Neuronal stem cell (in vitro differentiated cells): Measurements from ENCODE around the gene ADAMTS15.
A peak's percentile ranks its signal among the peaks of the same experiment; 100 is the strongest.

Source experiments
- DNase-seq: peaks from one replicate; pipeline ENCODE4 v3.0.0-alpha.2; 2013; ENCODE audit warnings: low spot score
- H2AFZ ChIP-seq: one replicate; pipeline ENCODE4 v1.6.1; 2013; ENCODE audit warnings: mild to moderate bottlenecking, low read length, inconsistent platforms
- H2AK5ac ChIP-seq: 2 replicates; pipeline ENCODE4 v1.6.1; 2013; ENCODE audit warnings: low read depth, mild to moderate bottlenecking, inconsistent platforms, low read length, moderate library complexity, mixed read lengths
- H2BK120ac ChIP-seq: 2 replicates; pipeline ENCODE4 v1.6.1; 2013; ENCODE audit warnings: low read depth, mild to moderate bottlenecking, inconsistent platforms, low read length, moderate library complexity, mixed read lengths
- H2BK12ac ChIP-seq: one replicate; pipeline ENCODE4 v1.6.1; 2013; ENCODE audit warnings: low read length, inconsistent platforms
- H2BK15ac ChIP-seq: 2 replicates; pipeline ENCODE4 v1.6.1; 2013; ENCODE audit warnings: mild to moderate bottlenecking, low read length, inconsistent platforms, mixed read lengths
- H2BK5ac ChIP-seq: one replicate; pipeline ENCODE4 v1.6.1; 2013; ENCODE audit warnings: inconsistent platforms, mild to moderate bottlenecking, low read length, moderate library complexity
- H3K14ac ChIP-seq: one replicate; pipeline ENCODE4 v1.6.1; 2013; ENCODE audit warnings: low read length, inconsistent platforms
- H3K18ac ChIP-seq: 2 replicates; pipeline ENCODE4 v1.6.1; 2013; ENCODE audit warnings: low read length, inconsistent platforms
- H3K23ac ChIP-seq: 2 replicates; pipeline ENCODE4 v1.6.1; 2013; ENCODE audit warnings: low read depth, mild to moderate bottlenecking, mixed read lengths, low read length, inconsistent platforms; ENCODE audit not compliant: poor library complexity
- H3K27ac ChIP-seq: replicated peaks from 3 replicates; pipeline ENCODE4 v1.5.1; 2013; ENCODE audit warnings: low read length, inconsistent platforms
- H3K27me3 ChIP-seq, 3 experiments: 2 replicates each; pipeline ENCODE4 v1.6.1; 2013; ENCODE audit warnings: low read length in 3 of 3, mild to moderate bottlenecking in 2 of 3, inconsistent platforms in 1 of 3, low read depth in 1 of 3, mixed read lengths in 1 of 3, moderate library complexity in 1 of 3; ENCODE audit not compliant: control insufficient read depth in 3 of 3, insufficient read depth in 3 of 3
- H3K36me3 ChIP-seq, 2 donors: replicated peaks in 1 of 2; 2 replicates each; pipeline ENCODE4 v1.6.1; 2013; ENCODE audit warnings: low read length in 2 of 2; ENCODE audit not compliant: control insufficient read depth in 2 of 2, insufficient read depth in 2 of 2
- H3K4ac ChIP-seq: 2 replicates; pipeline ENCODE4 v1.6.1; 2013; ENCODE audit warnings: inconsistent platforms, mild to moderate bottlenecking, low read length, moderate library complexity
- H3K4me1 ChIP-seq, 2 donors: 1 replicate in 1 of 2; 2 replicates in 1 of 2; pipeline ENCODE4 v1.6.1; 2013; ENCODE audit warnings: low read length in 2 of 2, low read depth in 1 of 2; ENCODE audit not compliant: control insufficient read depth in 2 of 2, insufficient read depth in 1 of 2
- H3K4me2 ChIP-seq: one replicate; pipeline ENCODE4 v1.6.1; 2013; ENCODE audit warnings: mild to moderate bottlenecking, low read length, inconsistent platforms; ENCODE audit not compliant: insufficient read depth, poor library complexity, severe bottlenecking
- H3K4me3 ChIP-seq, 2 donors: 2 replicates each; pipeline ENCODE4 v1.5.1; 2013; ENCODE audit warnings: low read length in 2 of 2, mild to moderate bottlenecking in 2 of 2, inconsistent platforms in 1 of 2, moderate library complexity in 1 of 2
- H3K79me1 ChIP-seq: one replicate; pipeline ENCODE4 v1.6.1; 2013; ENCODE audit warnings: low read depth, mild to moderate bottlenecking, inconsistent platforms, low read length, moderate library complexity
- H3K9ac ChIP-seq: one replicate; pipeline ENCODE4 v1.6.1; 2013; ENCODE audit warnings: mild to moderate bottlenecking, low read depth, low read length, inconsistent platforms; ENCODE audit not compliant: poor library complexity
- H3K9me3 ChIP-seq, 2 donors: replicated peaks in 1 of 2; 2 replicates each; pipeline versions ENCODE3 to v1.6.1; 2013; ENCODE audit warnings: low read length in 2 of 2, mild to moderate bottlenecking in 2 of 2, inconsistent platforms in 1 of 2, low read depth in 1 of 2, mixed read lengths in 1 of 2, moderate library complexity in 1 of 2; ENCODE audit not compliant: control insufficient read depth in 2 of 2, insufficient read depth in 1 of 2
- H4K8ac ChIP-seq: one replicate; pipeline ENCODE4 v1.6.1; 2013; ENCODE audit warnings: low read depth, mild to moderate bottlenecking, inconsistent platforms, low read length, moderate library complexity
- H4K91ac ChIP-seq: one replicate; pipeline ENCODE4 v1.6.1; 2013; ENCODE audit warnings: low read length, low read depth, mild to moderate bottlenecking, inconsistent platforms; ENCODE audit not compliant: poor library complexity
- WGBS, 2 donors: extraction: QIAGEN DNeasy Blood & Tissue Kit; methylation state at CpG; one replicate each; pipeline ENCODE4 v1.1.7; 2013; ENCODE audit warnings: missing lambda C conversion rate in 2 of 2, mixed read lengths in 1 of 2; ENCODE audit not compliant: insufficient read length in 2 of 2, insufficient replicate concordance in 1 of 2; ENCODE audit errors: extremely low coverage in 2 of 2; 5-methylcytosine and 5-hydroxymethylcytosine counted together

ADAMTS15 gene

DNA sequence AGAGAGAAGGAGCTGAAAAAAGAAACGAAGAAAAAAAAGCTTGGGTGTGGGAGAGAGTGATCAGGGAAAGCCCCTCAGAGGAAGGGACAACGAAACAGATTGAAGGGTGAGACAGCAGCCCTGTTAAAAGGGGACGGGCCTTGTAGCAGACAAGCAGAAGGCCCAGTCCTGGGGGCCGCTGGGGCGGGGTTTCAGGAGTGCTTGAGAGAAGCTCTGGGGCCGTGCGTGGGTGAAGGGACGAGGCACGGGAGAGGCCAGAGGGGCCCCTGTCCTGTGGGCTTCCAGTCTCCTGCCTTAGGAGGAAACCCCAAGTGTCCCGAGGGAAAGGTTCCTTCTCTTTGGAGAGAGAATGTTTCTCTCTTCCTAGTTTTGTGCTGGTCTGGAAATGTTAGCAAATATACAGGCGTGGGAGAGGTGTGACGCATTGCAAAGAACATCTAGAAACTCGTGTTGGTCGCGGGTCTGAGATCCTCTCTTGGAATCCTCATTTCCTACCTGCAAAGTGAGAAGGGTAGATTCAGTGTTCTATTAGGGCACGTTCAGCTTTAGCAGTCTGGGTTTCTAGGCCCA, 28.6 kb downstream of the ADAMTS15 start:
- Histone ChIP-seq H4K91ac (no peak overlapping the region), H2BK5ac (no peak overlapping the region), H2AK5ac (no peak overlapping the region), H3K27ac (no peak overlapping the region), H3K4me2 (no peak overlapping the region), H3K36me3 (peaks cover 0 to 4% of the 10 kb centered on the region in 2 donors), H3K4me1 (peaks cover 19 to 20% of the 10 kb centered on the region in 2 donors), H2BK12ac (no peak overlapping the region), H2AFZ (no peak overlapping the region), H3K27me3 (no peaks in the 10 kb centered on the region), H3K18ac (no peak overlapping the region), H3K9me3 (no peaks in the 10 kb centered on the region), H3K14ac (no peak overlapping the region), H3K4me3 (no peak overlapping the region), H3K4ac (no peak overlapping the region), H3K23ac (no peak overlapping the region), H4K8ac (no peak overlapping the region), H3K79me1 (no peaks in the 10 kb centered on the region), H2BK15ac (no peak overlapping the region), H2BK120ac (no peak overlapping the region), H3K9ac (no peak overlapping the region)
- DNase-seq = no peak
- WGBS, 2 donors = no CpG with 5 or more reads among the region's 16 CpGs

DNA sequence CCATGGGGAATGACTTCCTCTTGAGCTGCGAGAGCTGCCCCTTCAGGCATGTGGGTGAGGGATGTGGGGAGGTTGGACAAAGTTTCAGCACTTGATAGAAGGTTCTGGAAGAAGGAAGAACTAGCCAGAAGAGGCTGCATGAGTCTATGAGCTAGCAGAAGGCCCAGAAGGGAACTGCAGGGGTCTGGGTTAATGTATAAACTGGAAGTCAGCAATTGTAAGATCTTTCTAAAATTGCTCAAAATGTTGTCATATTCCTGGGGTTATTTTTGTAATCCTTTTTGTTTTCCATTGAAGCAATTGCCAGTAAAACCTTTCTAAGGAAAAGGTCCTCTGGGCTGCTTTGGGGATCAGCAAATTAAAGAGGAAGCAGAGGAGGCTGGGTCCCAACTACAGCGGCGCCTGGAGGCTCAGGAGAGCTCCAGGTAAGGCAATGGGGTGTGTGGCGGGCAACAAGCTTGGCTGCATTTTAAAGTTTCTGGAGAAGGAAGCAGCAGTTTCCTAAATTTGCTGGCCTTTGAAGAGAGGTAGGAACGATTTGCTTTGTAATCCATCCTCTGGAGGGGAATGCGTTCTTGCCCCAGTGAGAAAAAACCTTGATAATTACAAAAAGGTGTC, 29.2 kb downstream of the ADAMTS15 start:
- Histone ChIP-seq H4K91ac (no peak overlapping the region), H2BK120ac (no peak overlapping the region), H2AK5ac (no peak overlapping the region), H2BK15ac (no peak overlapping the region), H2BK12ac (no peak overlapping the region), H3K18ac (no peak overlapping the region), H3K27me3 (no peaks in the 10 kb centered on the region), H3K27ac (no peak overlapping the region), H3K4me2 (no peak overlapping the region), H3K4me3 (no peak overlapping the region), H3K4me1 (peaks cover 19 to 20% of the 10 kb centered on the region in 2 donors), H4K8ac (no peak overlapping the region), H3K9ac (no peak overlapping the region), H2AFZ (peak overlapping the region; percentile 33), H3K79me1 (no peaks in the 10 kb centered on the region), H3K4ac (no peak overlapping the region), H3K14ac (no peak overlapping the region), H2BK5ac (no peak overlapping the region), H3K36me3 (peaks cover 0 to 2% of the 10 kb centered on the region in 2 donors), H3K9me3 (no peaks in the 10 kb centered on the region), H3K23ac (no peak overlapping the region)
- no peak for DNase-seq
- WGBS, 2 donors = no CpG with 5 or more reads among the region's 6 CpGs

DNA sequence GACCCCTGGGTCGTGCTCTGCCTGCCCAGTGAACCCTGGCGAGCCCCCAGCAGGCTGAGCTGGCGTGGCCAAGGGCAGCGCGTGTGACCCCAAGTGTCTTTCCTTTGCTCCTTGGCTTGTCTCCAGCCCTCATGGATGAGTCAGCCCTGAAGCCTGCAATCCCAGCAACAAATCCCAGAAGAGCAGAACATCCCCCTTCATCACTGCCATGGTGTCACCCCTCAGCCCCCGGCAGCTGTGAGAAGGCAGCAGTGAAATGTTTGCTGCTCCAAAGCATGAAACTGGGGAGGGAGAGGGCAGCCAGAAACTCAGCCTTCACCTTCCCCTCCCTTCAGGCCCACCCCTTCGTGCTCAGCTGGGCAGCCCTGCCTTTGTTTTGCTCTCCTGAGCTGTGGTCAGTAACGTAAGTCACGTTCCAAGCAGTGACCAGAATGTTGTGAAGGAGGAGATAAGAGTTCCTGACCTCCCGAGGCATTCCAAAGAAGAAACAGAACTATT, 29.8 kb downstream of the ADAMTS15 start:
- H3K4me1 ChIP-seq = peaks cover 19 to 20% of the 10 kb centered on the region in 2 donors
- H3K14ac ChIP-seq = no peak overlapping the region
- no peak overlapping the region for H3K4me3 ChIP-seq

DNA sequence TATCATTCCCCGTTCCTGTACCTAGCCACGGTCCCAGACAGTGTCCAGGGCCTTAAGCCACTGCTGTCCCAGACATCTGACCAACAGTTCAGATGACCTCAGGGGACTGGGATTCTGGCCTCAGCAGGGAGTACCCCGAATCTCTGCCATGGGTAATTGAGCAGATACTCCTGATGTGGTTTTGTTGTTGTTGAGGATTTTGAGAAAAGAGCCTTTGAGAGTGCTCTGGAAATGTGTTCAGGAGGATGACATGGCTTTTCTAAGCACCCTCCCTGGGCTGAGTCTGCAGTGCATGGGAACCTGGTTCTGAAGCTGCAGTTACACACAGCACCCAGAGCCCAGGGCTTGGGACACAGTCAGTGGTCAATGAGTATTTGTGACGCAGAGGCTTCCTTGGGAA, 30.4 kb downstream of the ADAMTS15 start:
- WGBS, 2 donors = no CpG with 5 or more reads among the region's 4 CpGs
- H4K8ac ChIP-seq = no peak overlapping the region

More for the DNA sequence above, 29.8 kb downstream of the ADAMTS15 start:
- no peak overlapping the region for H3K4ac ChIP-seq
- no peak overlapping the region for H2BK120ac ChIP-seq
- no peak overlapping the region for H2BK12ac ChIP-seq
- WGBS, 2 donors = no CpG with 5 or more reads among the region's 10 CpGs
- no peak overlapping the region for H3K23ac ChIP-seq
- no peak overlapping the region for H4K91ac ChIP-seq
- no peak overlapping the region for H2BK15ac ChIP-seq
- no peaks in the 10 kb centered on the region for H3K79me1 ChIP-seq
- H2AK5ac ChIP-seq = no peak overlapping the region
- H3K18ac ChIP-seq = no peak overlapping the region
- no peak overlapping the region for H3K27ac ChIP-seq
- H3K9me3 ChIP-seq = no peaks in the 10 kb centered on the region
- H2BK5ac ChIP-seq = no peak overlapping the region
- no peak overlapping the region for H3K4me2 ChIP-seq
- DNase-seq = no peak
- H4K8ac ChIP-seq = no peak overlapping the region
- no peaks in the 10 kb centered on the region for H3K27me3 ChIP-seq
- no peak overlapping the region for H3K9ac ChIP-seq
- H3K36me3 ChIP-seq = peaks cover 0 to 1% of the 10 kb centered on the region in 2 donors
- peak overlapping the region; percentile 33 for H2AFZ ChIP-seq

More for the DNA sequence above, 30.4 kb downstream of the ADAMTS15 start:
- no peak for DNase-seq
- Histone ChIP-seq H3K27me3 (no peaks in the 10 kb centered on the region), H2AFZ (peak overlapping the region; percentile 33), H3K23ac (no peak overlapping the region), H2BK12ac (no peak overlapping the region), H3K4ac (no peak overlapping the region), H3K9ac (no peak overlapping the region), H4K91ac (no peak overlapping the region), H3K4me2 (no peak overlapping the region), H3K4me3 (no peak overlapping the region), H3K27ac (no peak overlapping the region), H3K18ac (no peak overlapping the region), H3K14ac (no peak overlapping the region), H3K4me1 (peaks cover 19 to 20% of the 10 kb centered on the region in 2 donors), H2BK15ac (no peak overlapping the region), H2BK120ac (no peak overlapping the region), H2AK5ac (no peak overlapping the region), H3K36me3 (peaks cover 0 to 1% of the 10 kb centered on the region in 2 donors), H2BK5ac (no peak overlapping the region), H3K9me3 (no peaks in the 10 kb centered on the region), H3K79me1 (no peaks in the 10 kb centered on the region)
